Effector memory CD8-positive, alpha-beta T cell (primary cell): Measurements from ENCODE around the gene LUZP2.
A peak's percentile ranks its signal among the peaks of the same experiment; 100 is the strongest.

ENCODE experiments used
- ATAC-seq: fragments of 150-1000 bp; cut with Tn5 transposase; replicated peaks from 2 replicates; pipeline ENCODE4 v1.10.0; 2021; ENCODE audit warnings: mild to moderate bottlenecking, moderate library complexity
- DNase-seq, 3 experiments: peaks; one replicate each; pipeline ENCODE4 v3.0.0; 2021
- H3K27ac Mint-ChIP-seq, 2 donors: one replicate each; pipeline ENCODE4 v1.8.0; 2022; ENCODE audit warnings: mild to moderate bottlenecking in 2 of 2, mixed read lengths in 2 of 2, moderate library complexity in 2 of 2
- H3K27me3 Mint-ChIP-seq, 2 donors: one replicate each; pipeline ENCODE4 v1.8.0; 2022; ENCODE audit warnings: mixed read lengths in 2 of 2
- H3K36me3 Mint-ChIP-seq: one replicate; pipeline ENCODE4 v1.8.0; 2022; ENCODE audit warnings: mild to moderate bottlenecking, moderate library complexity, mixed read lengths; ENCODE audit not compliant: insufficient read depth
- H3K4me1 Mint-ChIP-seq, 2 donors: one replicate each; pipeline ENCODE4 v1.8.0; 2022; ENCODE audit warnings: low read depth in 2 of 2, mixed read lengths in 2 of 2
- H3K4me3 Mint-ChIP-seq, 2 donors: one replicate each; pipeline ENCODE4 v1.8.0; 2022; ENCODE audit warnings: mild to moderate bottlenecking in 2 of 2, mixed read lengths in 2 of 2, moderate library complexity in 2 of 2
- H3K9me3 Mint-ChIP-seq, 2 donors: one replicate each; pipeline ENCODE4 v1.8.0; 2022; ENCODE audit warnings: mixed read lengths in 2 of 2
- total RNA-seq, 9 experiments: gene quantifications; one replicate each; lab custom pipeline; 2026; lab: John Stamatoyannopoulos, UW

Gene LUZP2
- total RNA-seq, result 0 to 0.24 (median 0) reads per million in 9 experiments

DNA sequence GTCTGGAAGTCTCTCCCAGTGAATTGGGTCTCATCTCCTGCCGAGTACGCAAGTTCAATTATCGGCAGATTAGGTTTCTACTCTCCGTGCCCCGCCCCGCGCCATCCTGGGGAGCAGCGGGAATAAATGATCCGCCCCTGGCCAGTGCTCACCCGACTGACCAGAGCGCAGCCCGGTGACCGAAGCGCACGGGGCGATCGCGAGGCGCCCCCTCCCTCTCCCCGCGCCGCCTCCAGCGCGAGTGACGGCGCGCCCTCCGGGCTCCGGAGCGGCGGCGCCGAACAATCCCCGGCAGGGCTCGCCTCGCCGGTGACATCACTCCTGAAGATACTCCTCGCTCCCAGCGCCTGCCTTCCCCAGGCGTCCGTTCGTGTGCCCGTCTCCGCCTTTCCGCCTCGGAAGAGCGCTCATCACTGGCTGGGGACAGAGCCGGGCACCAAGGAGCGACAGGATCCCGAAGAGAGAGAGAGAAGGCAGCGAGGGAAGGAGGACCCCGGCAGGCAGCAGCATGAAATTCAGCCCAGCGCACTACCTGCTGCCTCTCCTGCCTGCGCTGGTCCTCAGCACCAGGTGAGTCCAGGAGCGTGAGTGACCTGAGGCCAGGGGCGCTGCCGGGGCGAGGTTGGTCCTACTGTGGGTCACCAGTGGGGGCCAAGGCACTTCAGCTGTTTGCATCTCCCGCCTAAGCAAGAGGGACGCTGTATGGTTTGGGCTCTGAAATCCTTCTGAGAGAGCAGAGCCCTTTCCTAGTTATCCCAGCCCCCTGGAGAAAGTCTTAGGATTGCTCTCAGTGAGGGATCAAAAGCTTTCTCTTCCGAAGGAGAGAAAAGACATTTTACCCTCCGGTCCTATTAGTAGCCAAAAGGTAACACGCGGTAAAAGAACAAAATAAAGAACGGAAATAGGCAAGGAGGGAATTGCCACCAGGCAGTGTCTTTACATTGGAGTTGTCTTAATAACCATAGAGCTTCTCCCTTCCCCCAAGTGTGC is at the start of gene LUZP2:
LUZP2 (plus strand) TSS at position 318 of the 990 bp plus-strand sequence.
- Mint-ChIP-seq H3K9me3 (no peaks in the 10 kb centered on the region), H3K36me3 (no peaks in the 10 kb centered on the region), H3K27me3 (peaks cover 0 to 13% of the 10 kb centered on the region in 2 donors), H3K27ac (peak within 1 kb of the TSS in 1 of 2 donors; percentile 46), H3K4me1 (peaks cover 0 to 2% of the 10 kb centered on the region in 2 donors), H3K4me3 (peak within 1 kb of the TSS in 1 of 2 donors; percentile 67)
- DNase-seq, result no peak
- ATAC-seq, result peak; percentile 51

DNA sequence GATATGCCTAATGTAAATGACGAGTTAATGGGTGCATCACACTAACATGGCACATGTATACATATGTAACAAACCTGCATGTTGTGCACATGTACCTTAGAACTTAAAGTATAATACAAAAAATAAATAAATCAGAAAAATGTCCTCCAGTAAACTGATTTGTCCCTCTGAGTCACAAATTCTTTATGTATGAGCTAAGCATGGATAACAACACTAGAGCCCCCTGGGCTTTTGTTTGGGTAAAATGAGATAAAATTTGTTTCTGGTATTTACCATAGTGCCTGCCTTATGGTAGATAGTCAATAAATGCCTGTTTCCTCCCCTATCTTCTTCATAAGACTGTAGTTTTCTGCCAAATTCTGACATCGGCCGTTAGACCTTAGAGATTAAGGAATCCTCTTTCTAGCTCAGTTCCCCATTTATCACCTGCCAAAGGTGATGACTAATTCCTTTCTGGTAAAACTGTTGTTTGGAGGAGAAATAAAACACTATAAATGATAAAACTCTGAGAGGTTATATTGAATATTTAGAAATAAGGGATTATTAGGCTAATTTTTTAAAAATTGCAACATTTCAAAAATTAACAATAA is 43.6 kb upstream of the LUZP2 start:
- Mint-ChIP-seq H3K36me3 (no peaks in the 10 kb centered on the region), H3K4me3 (no peak overlapping the region), H3K9me3 (peaks cover 0 to 1% of the 10 kb centered on the region in 2 donors), H3K27me3 (no peaks in the 10 kb centered on the region), H3K4me1 (no peaks in the 10 kb centered on the region), H3K27ac (no peak overlapping the region)
- DNase-seq (no peak), ATAC-seq (no peak)

DNA sequence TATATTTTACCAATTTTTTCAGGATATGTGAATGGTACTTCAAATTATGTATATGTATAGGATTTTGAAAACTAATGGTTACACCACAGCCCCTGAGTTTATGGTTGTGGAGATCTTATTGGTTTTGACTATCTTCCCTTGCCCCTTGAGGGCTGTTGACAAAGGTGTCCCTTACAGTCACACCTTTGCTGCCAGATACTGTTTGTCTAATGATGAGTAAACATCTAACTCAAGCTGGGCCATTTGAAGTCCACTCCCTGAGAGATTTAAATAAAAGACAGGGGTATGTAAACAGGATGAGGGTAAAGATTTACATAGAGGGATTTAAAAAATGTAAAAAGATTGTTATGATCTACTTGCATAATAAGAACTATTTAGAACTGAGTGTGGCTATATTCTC is 38.9 kb upstream of the LUZP2 start:
- H3K36me3 Mint-ChIP-seq, result no peaks in the 10 kb centered on the region
- H3K27ac Mint-ChIP-seq, result no peak overlapping the region
- H3K4me3 Mint-ChIP-seq, result no peak overlapping the region
- no peak for ATAC-seq
- peaks cover 10 to 16% of the 10 kb centered on the region in 2 donors for H3K9me3 Mint-ChIP-seq
- no peaks in the 10 kb centered on the region for H3K27me3 Mint-ChIP-seq
- no peaks in the 10 kb centered on the region for H3K4me1 Mint-ChIP-seq
- DNase-seq, result no peak

DNA sequence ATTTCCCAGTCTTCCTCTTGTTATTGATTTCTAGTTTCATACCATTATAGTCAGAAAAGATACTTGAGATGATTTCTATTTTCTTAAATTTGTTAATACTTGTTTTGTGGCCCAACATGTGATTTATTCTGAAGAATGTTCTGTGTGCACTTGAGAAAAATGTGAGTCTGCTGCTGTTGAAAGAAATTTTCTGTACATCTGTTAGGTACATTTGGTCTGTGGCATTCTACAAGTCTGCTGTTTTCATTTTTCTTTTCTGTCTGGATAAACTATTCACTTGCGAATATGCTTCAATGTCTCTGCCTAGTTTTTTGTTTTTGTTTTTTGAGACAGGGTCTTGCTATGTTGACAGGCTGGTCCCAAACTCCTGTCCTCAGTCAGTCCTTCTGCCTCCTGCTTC is 26.4 kb upstream of the LUZP2 start:
- Mint-ChIP-seq H3K27me3 (no peaks in the 10 kb centered on the region), H3K27ac (no peak overlapping the region), H3K9me3 (peaks cover 4 to 5% of the 10 kb centered on the region in 2 donors), H3K4me1 (no peaks in the 10 kb centered on the region), H3K4me3 (no peak overlapping the region), H3K36me3 (no peaks in the 10 kb centered on the region)
- DNase-seq (no peak), ATAC-seq (no peak)

DNA sequence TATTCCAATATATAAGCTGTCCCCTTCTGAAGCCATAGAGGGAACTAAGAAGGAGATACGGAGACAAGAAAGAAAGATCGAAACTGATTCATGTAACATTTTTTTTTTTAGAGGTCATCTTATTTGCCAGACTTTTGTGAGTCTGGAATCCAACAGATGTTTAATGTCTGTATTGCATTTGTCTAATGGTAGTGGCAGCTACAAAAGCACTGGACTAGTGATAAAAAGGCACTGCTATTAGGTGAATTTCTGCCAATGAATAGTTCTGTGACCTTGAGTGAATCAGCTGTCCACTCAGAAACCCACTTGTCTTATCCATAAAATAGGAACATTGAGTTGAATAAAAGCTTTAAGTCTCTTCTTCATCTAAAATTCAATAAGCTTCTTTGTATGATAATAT is 25.8 kb upstream of the LUZP2 start:
- no peaks in the 10 kb centered on the region for H3K36me3 Mint-ChIP-seq
- peaks cover 4 to 5% of the 10 kb centered on the region in 2 donors for H3K9me3 Mint-ChIP-seq
- H3K27ac Mint-ChIP-seq, result no peak overlapping the region
- no peaks in the 10 kb centered on the region for H3K27me3 Mint-ChIP-seq
- H3K4me3 Mint-ChIP-seq, result no peak overlapping the region
- H3K4me1 Mint-ChIP-seq, result no peaks in the 10 kb centered on the region
- ATAC-seq, result no peak
- DNase-seq, result no peak

DNA sequence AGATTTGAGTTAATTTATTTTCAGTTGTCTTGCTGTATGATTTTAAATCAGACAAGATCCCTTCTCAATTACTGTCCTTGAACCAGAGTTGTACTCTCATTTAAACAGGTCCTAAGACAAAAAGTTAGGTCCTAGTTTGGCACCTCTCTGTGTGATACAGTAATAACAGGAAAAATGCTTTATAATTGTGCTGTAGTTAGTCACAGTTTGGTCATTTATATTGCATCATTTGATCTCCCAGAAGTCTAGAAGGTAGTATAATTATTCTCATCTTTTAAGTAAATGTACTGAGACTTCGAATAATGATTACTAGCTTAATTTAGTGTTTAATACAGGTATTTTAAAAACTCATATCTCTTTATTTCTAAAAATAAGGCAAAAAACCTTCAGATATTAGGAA is 18.1 kb upstream of the LUZP2 start:
- Mint-ChIP-seq H3K4me1 (no peaks in the 10 kb centered on the region), H3K36me3 (no peaks in the 10 kb centered on the region), H3K27me3 (no peaks in the 10 kb centered on the region), H3K9me3 (peaks cover 0 to 7% of the 10 kb centered on the region in 2 donors), H3K27ac (no peak overlapping the region), H3K4me3 (no peak overlapping the region)
- ATAC-seq (no peak), DNase-seq (no peak)

DNA sequence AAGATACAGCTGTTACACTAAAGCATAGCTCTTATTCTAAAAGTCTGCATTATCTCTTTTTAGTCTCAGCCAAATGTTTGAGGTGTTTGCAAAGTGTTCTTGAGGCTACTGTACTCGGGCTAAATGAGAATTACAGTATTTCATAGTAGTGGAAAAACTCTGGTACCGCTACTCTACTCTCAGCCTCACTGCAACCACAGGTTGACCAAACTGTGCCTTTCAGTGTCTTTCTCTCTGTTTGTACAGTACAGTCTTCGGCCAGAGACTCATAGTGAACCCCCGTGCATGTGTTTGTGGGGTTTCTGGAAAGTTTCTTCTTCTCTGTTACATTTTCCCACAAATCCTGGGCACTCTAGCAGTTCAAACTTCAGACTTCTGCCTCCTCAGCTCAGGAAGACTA is 7.4 kb upstream of the LUZP2 start:
- Mint-ChIP-seq H3K27me3 (no peaks in the 10 kb centered on the region), H3K27ac (no peak overlapping the region), H3K4me3 (no peak overlapping the region), H3K36me3 (no peaks in the 10 kb centered on the region), H3K4me1 (no peaks in the 10 kb centered on the region), H3K9me3 (peaks cover 4 to 6% of the 10 kb centered on the region in 2 donors)
- no peak for DNase-seq
- ATAC-seq, result no peak

DNA sequence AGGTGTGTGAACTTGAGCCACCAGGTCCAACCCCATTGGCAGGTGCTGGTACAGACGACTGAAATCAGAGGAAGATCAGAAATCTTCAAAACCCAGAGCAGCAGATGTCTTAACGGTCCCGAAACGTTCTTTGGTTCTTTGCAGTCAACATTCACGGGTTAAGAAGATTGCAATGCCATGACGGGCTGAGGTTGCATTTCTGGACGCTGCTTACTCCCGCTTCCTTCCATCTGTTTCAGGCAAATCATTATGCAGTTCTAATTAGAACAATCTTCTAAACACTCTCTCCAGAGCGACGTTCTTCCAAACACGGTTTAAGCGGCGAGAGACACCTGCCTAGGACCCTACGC is 492 bp upstream of the LUZP2 start:
- Mint-ChIP-seq H3K27ac (no peak overlapping the region), H3K4me1 (peaks cover 0 to 2% of the 10 kb centered on the region in 2 donors), H3K4me3 (peak overlapping the region in 1 of 2 donors; percentile 67), H3K36me3 (no peaks in the 10 kb centered on the region), H3K27me3 (peaks cover 0 to 13% of the 10 kb centered on the region in 2 donors), H3K9me3 (no peaks in the 10 kb centered on the region)
- DNase-seq (no peak), ATAC-seq (no peak)

DNA sequence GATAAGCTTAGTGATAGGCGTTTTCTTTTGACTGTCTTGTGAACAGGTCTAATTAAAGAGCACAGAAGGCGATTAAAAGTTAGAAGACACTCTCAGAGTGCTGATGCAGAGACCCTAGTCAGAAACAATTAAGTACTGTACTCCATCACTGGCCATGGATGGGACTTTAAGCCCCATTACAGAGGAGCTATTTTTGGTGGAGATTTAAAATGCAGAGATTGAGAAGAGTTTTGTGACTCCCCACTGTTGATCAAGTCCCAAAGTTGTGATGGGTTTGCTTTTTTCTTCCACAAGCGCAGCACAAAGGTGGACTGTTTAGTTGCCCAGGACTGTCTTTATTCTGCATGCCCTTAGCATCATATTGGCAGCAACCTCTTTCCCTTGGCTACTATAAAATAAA is 978 bp downstream of the LUZP2 start:
- H3K27ac Mint-ChIP-seq, result no peak overlapping the region
- H3K4me3 Mint-ChIP-seq, result no peak overlapping the region
- no peaks in the 10 kb centered on the region for H3K36me3 Mint-ChIP-seq
- ATAC-seq (no peak), DNase-seq (no peak)
- H3K9me3 Mint-ChIP-seq, result no peaks in the 10 kb centered on the region
- H3K4me1 Mint-ChIP-seq, result peaks cover 0 to 2% of the 10 kb centered on the region in 2 donors
- H3K27me3 Mint-ChIP-seq, result peaks cover 0 to 13% of the 10 kb centered on the region in 2 donors

DNA sequence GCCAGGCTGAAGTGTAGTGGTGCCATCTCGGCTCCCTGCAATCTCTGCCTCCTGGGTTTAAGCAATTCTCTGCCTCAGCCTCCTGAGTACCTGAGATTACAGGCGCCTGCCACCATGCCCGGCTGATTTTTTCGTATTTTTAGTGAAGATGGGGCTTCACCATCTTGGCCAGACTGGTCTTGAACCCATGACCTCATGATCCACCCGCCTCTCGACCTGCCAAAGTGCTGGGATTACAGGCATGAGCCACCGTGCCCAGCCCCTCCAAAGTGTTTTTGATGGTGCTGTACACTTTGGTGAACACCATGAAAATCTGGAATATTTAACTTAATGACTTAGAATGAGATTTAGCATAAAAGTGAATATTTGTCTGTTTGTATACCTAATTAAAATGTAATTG is 5.6 kb downstream of the LUZP2 start:
- H3K9me3 Mint-ChIP-seq, result peaks cover 0 to 4% of the 10 kb centered on the region in 2 donors
- no peaks in the 10 kb centered on the region for H3K27me3 Mint-ChIP-seq
- H3K4me1 Mint-ChIP-seq, result no peaks in the 10 kb centered on the region
- H3K4me3 Mint-ChIP-seq, result no peak overlapping the region
- no peak for ATAC-seq
- no peaks in the 10 kb centered on the region for H3K36me3 Mint-ChIP-seq
- H3K27ac Mint-ChIP-seq, result no peak overlapping the region
- DNase-seq, result no peak

DNA sequence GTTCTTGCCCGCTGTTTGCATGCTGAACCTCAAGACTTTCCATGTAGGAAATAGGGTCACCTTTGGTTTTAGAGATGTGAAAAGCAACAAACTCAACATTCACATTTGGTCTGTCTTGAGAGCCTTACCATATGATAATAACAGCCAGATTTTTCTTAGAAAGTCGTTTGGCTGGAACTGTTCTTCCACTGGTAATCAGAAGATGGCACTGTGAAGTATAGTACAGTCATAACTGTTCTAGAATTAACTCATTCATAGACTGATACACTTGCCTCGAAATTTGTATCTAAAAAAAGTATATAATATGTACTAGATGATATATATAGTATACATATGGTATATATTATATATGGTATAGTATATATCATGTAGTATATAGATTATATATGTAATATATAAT is 12.3 kb downstream of the LUZP2 start:
- Mint-ChIP-seq H3K36me3 (no peaks in the 10 kb centered on the region), H3K4me1 (no peaks in the 10 kb centered on the region), H3K27ac (no peak overlapping the region), H3K4me3 (no peak overlapping the region), H3K27me3 (no peaks in the 10 kb centered on the region), H3K9me3 (peaks cover 0 to 10% of the 10 kb centered on the region in 2 donors)
- DNase-seq (no peak), ATAC-seq (no peak)

DNA sequence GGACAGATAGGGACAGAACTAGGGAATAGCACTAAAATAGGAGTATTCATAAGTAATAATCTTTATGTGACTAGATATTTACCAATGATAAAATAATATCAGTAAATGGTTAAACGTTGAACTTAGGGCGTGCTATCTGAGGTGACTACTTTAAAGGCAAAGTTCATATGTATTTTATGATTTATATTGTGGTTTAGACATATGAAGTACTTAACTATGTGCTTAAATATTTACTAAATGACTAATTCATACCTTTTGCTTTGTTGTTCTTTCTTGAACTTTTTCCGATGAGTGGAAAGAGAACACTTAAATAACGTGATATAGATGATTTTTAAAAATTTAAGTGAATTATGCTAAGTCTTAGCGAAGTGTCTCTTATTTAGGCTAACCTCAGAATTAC is 14.7 kb downstream of the LUZP2 start:
- Mint-ChIP-seq H3K9me3 (peaks cover 0 to 10% of the 10 kb centered on the region in 2 donors), H3K27me3 (no peaks in the 10 kb centered on the region), H3K36me3 (no peaks in the 10 kb centered on the region), H3K4me1 (no peaks in the 10 kb centered on the region), H3K4me3 (no peak overlapping the region), H3K27ac (no peak overlapping the region)
- ATAC-seq (no peak), DNase-seq (no peak)

DNA sequence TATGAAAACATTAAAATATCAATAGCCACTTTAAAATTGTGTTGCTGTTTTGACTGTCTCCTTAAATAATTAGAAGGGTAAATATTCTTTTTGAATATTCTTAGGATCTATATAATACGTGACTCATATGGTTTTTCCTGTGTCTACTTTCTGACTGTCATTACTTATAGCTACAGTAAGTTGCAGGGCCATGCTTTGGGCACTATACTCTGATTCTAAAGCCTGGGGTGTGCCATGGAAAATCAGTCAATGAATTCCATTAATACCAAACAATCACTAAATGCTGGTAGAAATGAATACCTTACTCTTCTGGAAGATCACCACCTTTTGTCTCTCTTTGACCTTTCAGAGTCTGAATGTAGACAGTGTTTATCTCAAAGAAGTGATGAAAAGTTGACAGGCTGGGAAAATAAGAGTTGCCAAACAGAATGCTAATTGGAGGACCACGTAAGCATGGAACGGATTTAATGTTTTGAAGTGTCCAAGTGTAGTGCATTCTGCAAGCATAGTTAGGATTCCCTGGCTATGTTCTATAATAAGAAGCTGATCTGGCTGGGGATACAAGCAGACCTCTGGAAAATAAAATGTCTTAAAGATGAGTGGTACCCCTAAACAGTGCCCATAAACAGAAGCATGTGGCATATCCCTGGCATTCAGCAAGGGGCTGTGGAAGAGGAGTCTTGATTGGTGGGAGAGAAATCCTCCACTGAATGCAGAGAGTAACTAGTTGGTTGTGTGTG is 16.8 kb downstream of the LUZP2 start:
- Mint-ChIP-seq H3K27me3 (no peaks in the 10 kb centered on the region), H3K9me3 (peaks cover 0 to 10% of the 10 kb centered on the region in 2 donors), H3K36me3 (no peaks in the 10 kb centered on the region), H3K4me1 (no peaks in the 10 kb centered on the region), H3K4me3 (no peak overlapping the region), H3K27ac (no peak overlapping the region)
- DNase-seq (no peak), ATAC-seq (no peak)
